HL-60/S4 treated with retinoic acid at 250 ng/mL for 4 days and 3 days (cell line): Measurements from ENCODE around the gene MAST2.
"Not testable (repeated sequence)": the region's sequence is repeated elsewhere in the genome, so short reads cannot be mapped to it uniquely, and the experiment has no call there.

Experiments used
- in situ Hi-C: fragments of 300-500 bp; cut with MboI; formaldehyde crosslinking; loops from 2 replicates; pipeline ENCODE4 v1.7.0; 2022; ENCODE audit warnings: low sequenced_read_pairs

Gene MAST2

GRCh38 chr1:45930258-45931150, 127.1 kb downstream of the MAST2 start:
- in situ Hi-C loops, result no loop called here

DNA sequence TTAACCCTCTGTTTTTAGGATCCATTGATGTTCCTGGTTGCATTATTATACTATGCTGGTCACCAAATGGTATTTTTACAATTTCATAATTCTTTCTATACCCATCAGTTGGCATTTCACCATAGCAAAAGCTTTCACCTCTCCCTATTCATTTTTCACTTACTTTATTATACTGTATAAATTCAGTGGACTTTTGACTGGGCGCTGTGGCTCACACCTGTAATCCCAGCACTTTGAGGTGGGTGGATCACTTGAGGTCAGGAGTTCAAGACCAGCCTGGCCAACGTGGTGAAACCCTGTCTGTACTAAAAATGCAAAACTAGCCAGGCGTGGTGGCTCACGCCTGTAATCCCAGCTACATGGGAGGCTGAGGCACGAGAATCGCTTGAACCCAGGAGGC, 128.8 kb downstream of the MAST2 start:
- in situ Hi-C loops, result not testable (repeated sequence)

- in situ Hi-C loops, result no loop called here
These were observed 131.5 kb downstream of the MAST2 start for GRCh38 chr1:45934947-45935346.

GRCh38 chr1:45938029-45938428, 134.6 kb downstream of the MAST2 start:
- in situ Hi-C loops, result no loop called here

DNA sequence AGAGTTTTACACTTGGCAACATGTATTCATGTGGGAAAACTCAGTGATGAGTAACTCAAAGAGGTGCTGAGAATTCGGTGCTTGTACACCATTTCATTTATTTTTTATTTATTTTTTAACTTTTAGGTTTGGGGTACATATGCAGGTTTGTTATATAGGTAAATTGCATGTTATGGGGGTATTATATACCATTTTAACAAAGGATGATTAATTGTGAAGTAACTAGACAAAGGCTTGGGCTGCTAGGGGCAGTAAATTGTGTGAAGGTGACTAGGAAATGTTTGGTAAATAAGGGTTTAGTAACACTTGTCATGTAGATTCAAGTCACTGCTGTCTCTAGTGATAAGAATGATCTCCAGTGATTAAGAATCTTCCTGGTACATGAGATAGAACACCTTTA, 139.0 kb downstream of the MAST2 start:
- in situ Hi-C loops, result no loop called here

DNA sequence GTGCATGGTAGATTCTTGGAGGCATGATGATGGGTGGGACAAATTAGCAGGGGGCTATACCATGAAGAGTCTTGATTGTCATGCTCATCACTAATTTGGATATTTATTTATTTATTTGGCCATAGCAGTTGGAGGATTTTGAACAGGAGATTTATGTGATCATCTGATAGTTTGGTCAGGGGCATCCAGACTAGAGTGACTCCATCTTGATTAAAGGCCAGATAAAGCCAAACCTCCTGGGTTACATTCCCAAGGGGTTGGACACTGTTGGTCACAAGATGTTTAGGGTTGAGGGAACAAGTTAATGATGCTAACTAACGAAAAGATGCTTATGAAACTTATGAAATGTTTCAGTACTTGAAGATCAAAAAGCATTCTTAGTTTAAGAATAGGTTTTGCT, 139.8 kb downstream of the MAST2 start:
- in situ Hi-C loops, result no loop called here

DNA sequence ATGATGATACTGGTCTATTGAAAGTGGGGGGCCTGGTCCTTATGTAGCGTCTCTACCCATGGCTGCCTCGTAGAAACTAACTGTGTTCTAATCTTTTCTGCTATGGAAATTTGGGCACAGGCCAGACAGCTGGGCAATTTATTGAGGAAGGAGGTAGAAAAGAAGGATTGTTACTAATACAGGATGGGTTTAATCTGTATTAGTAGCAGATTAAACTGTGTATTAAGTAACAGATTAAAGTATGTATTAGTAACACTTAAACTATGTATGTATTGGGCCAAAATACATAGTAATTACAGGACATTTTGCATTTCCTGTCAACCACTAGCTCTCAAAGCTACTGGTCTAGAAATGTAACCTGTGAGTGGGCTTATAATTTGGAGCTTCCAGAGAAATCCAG, 142.0 kb downstream of the MAST2 start:
- in situ Hi-C loops, result no loop called here

DNA sequence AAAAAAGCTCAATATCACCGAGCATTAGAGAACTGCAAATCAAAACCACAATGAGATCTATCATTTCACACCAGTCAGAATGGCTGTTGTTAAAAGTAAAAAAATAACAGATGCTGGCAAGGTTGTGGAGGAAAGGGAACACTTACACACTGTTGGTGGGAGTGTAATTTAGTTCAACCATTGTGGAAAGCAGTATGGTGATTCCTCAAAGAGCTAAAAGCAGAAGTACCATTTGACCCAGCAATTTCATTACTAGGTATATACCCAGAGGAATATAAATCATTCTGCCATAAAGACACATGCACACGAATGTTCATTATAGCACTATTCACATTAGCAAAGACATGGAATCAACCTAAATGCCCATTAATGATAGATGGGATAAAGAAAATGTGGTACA, 146.1 kb downstream of the MAST2 start:
- in situ Hi-C loops, result not testable (repeated sequence)

DNA sequence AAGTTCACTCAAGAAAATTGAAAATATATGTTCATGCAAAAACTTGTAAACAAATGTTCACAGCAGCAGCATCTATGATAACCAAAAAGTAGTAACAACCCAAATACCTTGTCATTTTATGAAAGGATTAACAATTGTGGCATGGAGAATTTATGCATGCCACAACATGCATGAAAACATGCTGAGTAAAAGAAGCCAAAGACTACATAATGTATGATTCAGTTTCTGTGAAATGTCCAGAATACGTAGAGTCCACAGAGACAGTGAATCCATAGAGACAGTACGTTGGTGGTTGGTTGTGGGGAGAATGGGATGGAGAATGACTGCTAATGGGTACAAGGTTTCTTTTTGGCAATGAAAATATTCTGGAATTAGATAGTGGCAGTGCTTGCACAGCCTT, 148.7 kb downstream of the MAST2 start:
- in situ Hi-C loops, result no loop called here

DNA sequence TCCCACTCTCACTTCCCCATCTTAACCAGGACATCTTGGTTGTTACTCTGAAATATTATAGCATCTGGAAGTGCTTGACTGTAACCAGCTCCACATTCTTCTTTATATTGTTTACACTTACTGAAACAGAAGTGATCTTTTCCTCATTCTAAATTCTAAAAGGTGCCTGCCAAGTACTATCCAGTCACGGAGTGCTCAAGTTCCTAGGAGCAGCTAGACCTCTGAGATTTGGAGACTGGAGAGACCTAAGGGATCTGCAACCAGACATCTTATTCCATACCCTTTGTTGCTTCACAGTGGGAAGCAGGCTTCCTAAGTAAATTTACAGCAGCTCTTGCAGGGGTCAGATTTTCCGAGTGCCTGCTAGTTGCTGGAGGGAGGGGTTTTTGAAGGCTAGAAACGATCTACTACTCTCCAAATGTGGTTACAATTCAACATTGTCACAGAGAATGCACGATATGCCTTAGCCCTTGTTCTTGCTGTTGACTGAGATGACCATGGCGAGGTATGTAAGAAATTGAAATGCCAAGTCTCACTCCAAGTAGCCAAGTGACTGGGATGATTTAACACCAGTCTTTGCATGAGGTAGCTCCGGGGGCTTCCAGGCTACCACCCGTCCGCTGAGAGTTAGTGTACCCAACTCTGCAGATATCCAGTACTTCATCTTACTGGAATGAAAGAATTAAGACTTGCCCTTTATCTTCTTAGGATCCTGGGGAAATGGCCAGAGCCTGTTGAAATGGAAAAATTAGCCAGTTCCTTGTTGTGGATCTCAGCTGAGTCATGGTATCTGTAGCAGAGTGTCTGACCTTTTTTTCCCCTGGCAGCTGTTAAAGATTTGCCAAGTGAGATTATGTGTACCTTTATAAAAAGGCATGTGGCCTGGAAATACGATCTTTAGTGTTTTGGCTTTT, 150.8 kb downstream of the MAST2 start:
- in situ Hi-C loops, result no loop called here

DNA sequence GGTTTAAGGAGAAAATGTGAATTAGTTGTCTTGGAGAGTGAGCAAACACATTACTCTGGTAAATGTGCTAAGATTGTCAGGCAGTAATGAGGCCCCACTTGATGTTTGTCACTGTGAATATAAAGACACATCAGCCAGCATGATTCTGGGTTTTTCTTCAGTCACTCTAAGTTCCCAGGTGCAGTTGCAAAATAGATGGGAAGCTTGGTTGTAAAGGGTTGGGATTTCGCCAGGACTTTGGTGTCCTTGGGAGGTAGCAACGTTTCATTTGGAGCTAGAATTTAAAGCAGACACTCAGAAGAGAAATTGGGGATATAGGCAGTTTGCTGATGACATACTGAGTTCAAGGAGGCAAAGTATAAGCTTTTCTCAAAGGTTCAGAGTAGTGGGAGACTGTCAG, 154.3 kb downstream of the MAST2 start:
- in situ Hi-C loops, result no loop called here

- in situ Hi-C loops, result no loop called here
These were observed 154.9 kb downstream of the MAST2 start for GRCh38 chr1:45958317-45958716.

DNA sequence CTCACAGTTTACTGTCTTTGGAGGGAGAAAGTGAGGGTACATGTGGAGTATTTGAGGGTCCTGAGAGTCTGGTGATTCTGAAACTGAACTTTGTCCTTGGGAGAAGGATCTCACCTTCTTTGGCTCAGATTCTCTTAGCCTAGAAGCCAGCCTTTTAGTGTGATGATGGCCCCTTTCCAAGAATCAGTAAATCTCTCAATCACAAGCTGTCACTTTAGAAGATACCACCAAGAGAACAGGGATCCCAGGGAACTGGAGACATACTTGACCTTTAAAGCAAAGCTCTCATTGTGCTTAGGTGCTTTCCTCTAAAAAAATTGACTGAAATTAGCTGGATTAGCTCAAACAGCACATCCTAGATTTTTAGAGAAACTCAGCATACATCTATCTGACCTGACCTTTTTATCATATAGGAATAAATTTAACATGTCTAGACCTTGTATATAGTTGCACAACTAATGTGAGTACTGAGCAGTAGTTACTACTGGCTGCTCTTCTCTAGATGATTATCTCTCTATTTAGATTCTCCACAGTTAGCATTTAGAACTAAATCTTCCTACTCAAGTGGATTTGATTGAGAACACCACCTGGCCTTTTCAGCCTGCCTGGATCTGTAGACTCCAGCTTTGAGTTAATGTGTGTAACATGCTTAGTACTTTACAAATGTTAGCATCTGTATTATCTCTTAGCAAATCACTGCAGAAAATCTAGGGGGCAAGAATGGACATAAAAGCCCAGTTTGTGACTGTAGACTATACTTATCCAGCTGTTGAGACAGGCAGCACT, 157.7 kb downstream of the MAST2 start:
- in situ Hi-C loops, result no loop called here

DNA sequence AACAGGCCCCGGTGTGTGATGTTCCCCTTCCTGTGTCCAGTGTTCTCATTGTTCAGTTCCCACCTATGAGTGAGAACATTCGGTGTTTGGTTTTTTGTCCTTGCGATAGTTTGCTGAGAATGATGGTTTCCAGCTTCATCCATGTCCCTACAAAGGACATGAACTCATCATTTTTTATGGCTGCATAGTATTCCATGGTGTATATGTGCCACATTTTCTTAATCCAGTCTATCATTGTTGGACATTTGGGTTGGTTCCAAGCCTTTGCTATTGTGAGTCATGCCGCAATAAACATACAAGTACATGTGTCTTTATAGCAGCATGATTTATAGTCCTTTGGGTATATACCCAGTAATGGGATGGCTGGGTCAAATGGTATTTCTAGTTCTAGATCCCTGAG, 158.5 kb downstream of the MAST2 start:
- in situ Hi-C loops, result not testable (repeated sequence)

DNA sequence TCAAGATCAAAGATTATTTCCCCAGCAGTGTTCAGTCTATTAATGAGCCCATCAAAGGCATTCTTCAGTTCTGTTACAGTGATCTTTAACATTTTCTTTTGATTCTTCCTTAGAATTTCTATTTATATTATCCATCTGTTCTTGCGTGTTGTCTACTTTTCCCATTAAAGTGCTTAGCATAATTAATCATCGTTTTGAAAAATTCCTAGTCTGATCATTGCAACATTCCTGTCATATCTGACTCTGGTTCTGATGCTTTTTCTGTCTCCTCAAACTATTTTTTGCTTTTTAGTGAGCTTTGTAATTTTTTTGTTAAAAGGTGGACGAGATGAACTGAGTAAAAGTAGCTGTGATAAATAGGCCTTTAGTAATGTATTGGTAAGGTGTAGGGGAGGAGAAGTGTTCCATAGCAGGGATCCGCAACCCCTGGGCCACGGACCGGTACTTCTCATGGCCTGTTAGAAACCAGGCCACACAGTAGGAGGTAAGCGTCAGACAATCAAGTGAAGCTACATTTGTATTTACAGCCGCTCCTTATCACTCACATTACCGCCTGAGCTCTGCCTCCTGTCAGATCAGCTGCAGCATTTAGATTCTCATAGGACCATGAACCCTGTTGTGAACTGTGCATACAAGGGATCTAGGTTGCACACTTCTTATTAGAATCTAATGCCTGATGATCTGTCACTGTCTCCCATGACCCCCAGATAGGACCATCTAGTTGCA, 165.7 kb downstream of the MAST2 start:
- in situ Hi-C loops, result no loop called here

DNA sequence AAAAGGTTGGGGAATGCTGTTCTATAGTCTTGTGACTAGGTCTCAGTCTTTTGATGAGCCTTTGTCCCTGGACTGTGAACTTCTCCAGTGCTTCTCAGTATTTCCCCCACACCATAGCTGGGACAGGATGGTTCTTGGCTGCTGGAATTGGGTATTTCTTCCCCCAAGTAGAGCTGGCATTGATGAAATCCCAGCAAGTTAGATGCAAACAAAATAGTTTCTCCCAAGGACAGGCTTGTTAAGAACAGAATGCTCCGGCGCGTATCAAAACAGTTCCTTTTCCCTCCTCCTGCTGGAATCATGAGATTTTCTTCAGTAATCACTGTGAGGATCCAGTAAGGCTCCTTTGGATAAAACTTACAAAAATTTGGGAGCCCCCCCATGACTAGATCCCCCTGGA, 166.5 kb downstream of the MAST2 start:
- in situ Hi-C loops, result no loop called here

DNA sequence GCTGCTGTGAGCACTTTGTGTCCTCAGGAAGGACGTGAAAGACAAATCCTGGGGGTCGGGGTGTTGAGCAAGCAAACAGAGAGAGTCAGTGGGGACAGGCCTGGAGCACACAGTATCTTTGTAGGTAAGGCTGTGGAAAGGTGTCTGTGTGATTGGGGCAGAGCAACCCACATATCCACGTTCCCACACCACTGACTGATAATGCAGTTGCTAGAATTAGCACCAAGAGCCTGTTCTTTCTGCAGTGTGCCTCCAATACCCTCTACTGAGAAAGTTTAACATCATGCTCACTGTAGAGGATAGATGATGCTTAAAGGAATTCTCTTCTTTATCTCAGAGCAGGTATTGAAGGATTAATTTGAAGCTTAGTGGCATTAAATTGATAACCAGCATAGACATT, 167.9 kb downstream of the MAST2 start:
- in situ Hi-C loops, result no loop called here

DNA sequence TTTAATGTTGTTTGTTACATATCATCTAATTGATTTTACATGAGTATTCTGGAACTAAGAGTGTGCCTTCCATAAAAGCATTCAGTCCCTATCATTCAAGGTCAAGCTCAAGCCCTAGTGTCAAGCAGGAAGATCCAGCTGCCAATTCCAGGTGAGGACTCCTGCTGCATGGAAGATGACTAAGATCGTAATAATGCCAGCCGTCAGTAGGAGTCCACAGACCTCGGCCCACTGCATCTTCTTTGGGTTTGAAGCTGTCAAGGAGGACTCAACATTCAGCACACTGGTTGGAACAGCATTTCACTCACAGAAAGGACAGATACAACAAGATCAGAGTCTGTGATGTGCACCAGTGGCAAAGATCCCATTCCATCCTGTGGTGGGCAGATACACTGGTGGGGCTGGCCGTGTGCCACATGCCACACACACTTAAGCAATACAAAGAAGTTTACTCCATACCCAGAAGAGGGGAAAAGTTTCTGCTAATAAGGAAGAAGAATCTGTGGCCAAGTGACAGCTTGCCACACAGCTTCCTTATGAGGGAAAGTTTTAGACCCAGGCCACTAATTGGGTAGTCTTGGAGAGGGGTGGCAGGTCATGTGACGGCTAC, 168.6 kb downstream of the MAST2 start:
- in situ Hi-C loops, result no loop called here

GRCh38 chr1:45972621-45973020, 169.2 kb downstream of the MAST2 start:
- in situ Hi-C loops, result no loop called here

DNA sequence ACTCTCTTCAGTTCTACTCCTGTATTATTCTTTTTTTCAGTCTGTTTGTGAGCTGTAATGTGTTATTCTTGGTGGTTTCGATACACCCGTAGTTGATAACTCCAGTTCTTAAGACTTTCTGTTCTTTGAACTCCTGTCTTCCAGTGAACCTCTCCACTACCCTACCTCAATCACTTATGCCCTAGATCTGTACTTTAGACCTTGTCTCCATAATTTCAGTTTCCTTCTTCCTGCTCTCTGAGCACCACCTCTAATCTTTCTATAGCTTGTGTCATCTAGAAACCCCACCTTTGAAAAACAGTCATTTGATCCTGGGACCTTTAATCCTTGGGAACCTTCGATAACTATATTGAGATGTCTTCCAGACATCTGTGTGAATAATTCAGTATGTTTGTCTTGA, 169.7 kb downstream of the MAST2 start:
- in situ Hi-C loops, result no loop called here
